Stimulated activated naive CD8-positive, alpha-beta T cell treated with anti-CD3 and anti-CD28 coated beads, Interleukin-15, Interleukin-2, amounts not matched to agents 100 U/mL and 50 U/mL, for 24 hours (primary cell): ENCODE measurements around the gene CERS6.
A peak's percentile ranks its signal among the peaks of the same experiment; 100 is the strongest.

Experiments
- ATAC-seq: fragments of 150-1000 bp; cut with Tn5 transposase; one replicate; pipeline ENCODE4 v1.10.0; 2021
- DNase-seq: peaks from one replicate; pipeline ENCODE4 v3.0.0; 2021

CERS6 gene

GRCh38 chr2:168602846-168603401, 146.9 kb downstream of the CERS6 start:
- peak; percentile 54 for ATAC-seq
- DNase-seq = no peak

- DNase-seq (no peak), ATAC-seq (no peak)
Observed at GRCh38 chr2:168603439-168603961, 147.4 kb downstream of the CERS6 start.

- no peak for DNase-seq
- ATAC-seq = no peak
Observed at GRCh38 chr2:168604252-168604651, 148.2 kb downstream of the CERS6 start.

- peak; percentile 78 for ATAC-seq
- no peak for DNase-seq
Observed at GRCh38 chr2:168607992-168608391, 151.9 kb downstream of the CERS6 start.

- ATAC-seq (no peak), DNase-seq (no peak)
Observed at GRCh38 chr2:168608796-168609195, 152.7 kb downstream of the CERS6 start.

GRCh38 chr2:168611091-168611490, 155.0 kb downstream of the CERS6 start:
- ATAC-seq (no peak), DNase-seq (no peak)

DNA sequence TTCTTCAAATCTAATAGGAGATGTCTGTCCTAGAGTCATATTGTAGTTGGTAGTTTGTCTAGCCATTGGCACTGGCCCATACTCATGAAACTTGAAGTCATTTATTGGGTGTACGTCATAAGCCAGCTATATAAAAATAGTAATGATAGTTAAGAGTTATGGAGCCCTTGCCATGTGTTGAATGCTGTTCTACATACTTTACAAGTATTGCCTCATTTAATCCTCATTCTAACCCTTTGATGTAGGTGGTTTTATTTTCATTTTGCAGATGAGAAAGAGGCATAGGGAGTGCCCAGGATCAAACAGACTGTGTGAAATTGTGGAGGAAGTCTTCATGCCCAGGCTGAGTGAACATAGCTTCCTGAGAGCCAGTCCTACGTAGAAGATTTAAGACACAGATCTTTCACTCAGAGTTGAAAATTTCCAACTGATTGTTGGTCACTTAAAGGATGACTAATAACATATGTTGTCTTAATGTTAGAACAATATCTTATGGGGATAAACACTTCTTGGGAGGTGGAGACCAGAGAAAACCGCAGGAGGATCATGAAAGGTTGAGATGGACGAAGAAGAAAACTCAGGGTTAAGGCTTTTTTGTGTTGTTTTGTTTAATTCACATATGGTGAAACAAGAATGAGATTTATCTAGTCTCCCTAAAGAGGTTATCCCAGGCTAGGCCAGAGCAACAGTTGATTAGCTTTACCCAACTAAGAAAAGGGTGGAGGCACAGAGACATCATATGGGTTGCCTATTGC, 156.0 kb downstream of the CERS6 start:
- ATAC-seq (no peak), DNase-seq (no peak)

GRCh38 chr2:168612719-168613118, 156.6 kb downstream of the CERS6 start:
- ATAC-seq = no peak
- DNase-seq = no peak

DNA sequence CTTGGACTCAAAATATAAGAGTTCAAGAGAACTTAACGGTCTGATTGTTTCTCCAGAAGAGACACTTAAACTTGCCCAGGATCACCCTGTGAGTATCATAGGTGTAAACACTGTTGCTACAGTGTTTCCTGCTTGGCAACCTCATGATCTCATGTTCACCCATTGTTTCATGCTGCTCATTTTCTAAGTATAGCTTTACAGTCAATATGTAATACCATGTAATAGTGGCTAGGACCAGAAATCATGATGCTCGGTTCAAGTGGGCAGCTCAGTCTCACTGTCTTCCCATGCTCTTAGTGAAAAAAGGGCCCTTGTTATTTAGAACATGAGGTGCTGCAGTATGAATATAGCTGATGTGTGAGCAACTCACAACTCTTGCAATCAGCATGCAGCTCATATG, 157.5 kb downstream of the CERS6 start:
- ATAC-seq = no peak
- DNase-seq = no peak

- DNase-seq (no peak), ATAC-seq (no peak)
Observed at GRCh38 chr2:168614172-168615018, 158.3 kb downstream of the CERS6 start.

- ATAC-seq (no peak), DNase-seq (no peak)
Observed at GRCh38 chr2:168620554-168620953, 164.5 kb downstream of the CERS6 start.

DNA sequence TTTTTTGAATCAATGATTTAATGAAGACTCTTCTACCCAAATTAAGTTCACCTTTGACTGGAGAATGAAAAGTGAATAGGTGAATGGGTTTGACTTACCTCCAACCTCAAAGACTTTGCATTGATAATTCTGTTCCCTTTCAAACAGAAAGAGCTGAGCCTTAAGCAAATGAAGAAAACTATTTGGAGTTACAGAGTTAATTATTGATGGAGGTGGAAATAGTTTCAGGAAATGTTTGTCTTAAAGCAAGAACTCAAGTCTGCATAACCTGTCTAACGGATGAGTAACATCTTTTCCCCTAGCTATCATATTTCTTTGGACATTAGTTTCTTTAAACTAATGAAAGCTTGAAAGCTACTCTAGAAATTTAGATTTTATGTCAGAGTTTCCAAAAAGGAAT, 166.5 kb downstream of the CERS6 start:
- no peak for ATAC-seq
- DNase-seq = no peak

- ATAC-seq (no peak), DNase-seq (no peak)
Observed at GRCh38 chr2:168624028-168624427, 168.0 kb downstream of the CERS6 start.

GRCh38 chr2:168626096-168626495, 170.0 kb downstream of the CERS6 start:
- ATAC-seq (no peak), DNase-seq (no peak)

DNA sequence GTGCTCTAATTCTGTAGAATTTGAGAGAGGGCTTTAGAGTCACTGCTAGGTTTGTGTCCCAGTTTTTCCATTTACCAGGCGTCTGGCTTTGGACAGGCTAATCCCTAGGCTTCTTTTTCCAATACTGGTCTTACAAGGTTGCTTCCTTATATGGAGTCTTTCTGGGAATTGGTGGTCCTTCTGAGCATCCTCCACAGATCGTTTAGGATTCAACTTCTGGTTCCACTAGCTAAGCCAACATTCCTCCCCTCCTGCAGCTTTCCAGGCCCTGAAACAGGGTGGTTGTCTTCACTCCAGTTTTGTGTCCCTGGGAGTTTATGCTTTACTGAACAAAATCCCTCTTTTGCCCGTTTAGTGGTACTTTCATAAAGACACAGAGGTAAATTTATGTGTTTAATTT, 170.6 kb downstream of the CERS6 start:
- ATAC-seq (no peak), DNase-seq (no peak)

DNA sequence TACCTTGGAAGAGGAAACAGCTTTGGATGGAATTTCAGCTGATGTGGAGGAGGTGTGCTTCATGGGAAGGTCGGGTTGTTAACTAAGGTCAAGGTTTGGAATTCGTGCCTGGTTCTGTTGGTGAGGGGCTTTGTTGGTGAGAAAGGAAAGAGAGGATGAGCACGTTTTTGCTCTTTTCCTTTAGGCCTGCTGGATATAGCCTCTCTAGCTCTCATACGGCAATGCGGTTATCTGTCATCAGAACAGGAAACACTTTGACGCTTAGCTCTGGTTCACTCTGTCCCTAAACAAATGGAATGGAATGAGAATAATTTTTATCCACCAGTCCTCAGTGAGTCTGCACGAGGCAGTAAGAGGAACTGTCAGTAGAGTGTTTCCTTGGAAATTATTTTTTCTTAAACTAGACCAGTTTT, 176.6 kb downstream of the CERS6 start:
- DNase-seq = no peak
- ATAC-seq = no peak

GRCh38 chr2:168633200-168633599, 177.1 kb downstream of the CERS6 start:
- ATAC-seq = no peak

DNA sequence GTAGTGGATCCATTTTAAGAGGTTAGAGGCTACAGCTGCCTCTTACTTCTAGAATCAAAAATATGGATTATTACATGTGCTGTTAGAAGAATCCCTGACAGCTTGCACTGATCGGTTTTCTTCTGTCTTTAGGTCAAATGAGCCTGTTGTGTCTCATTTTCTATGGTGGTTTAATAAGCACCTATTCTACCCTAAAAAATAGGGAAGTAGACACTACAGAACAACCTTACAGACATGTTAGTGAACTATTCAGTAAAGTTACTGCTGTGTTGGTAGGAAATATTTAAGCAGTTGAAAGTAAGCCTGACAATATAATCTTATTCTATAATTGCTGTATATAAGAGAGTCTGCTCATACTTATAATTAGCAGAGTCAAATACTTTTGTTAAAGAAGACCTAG, 177.8 kb downstream of the CERS6 start:
- ATAC-seq = no peak

More at GRCh38 chr2:168633200-168633599, 177.1 kb downstream of the CERS6 start:
- no peak for DNase-seq

DNA sequence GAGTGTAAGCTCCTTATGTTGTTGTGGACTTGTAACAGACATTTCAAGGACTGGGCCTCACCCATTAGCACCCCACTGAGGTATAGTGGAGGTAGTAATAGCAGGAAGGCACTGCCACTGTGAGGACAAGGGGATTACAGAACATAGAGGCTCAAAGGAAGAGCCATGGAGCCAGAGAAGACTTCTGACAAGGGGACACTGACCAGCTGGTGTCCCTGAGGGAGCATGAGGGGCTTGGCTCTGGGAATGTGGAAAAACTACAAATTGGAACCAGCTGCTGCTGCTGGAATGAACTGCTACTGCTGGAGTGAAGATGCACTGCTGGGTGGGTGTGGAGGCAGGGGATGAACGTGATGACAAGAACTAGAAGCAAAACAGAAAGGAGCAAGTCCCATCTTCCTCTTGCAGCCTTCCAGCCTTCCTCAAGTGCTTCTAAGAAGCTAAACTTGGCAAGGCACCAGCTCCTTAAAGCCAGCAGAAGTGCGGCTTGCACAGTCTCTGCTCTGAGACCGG, 179.0 kb downstream of the CERS6 start:
- ATAC-seq = no peak
- DNase-seq = no peak

More for the DNA sequence above, 177.8 kb downstream of the CERS6 start:
- no peak for DNase-seq

DNA sequence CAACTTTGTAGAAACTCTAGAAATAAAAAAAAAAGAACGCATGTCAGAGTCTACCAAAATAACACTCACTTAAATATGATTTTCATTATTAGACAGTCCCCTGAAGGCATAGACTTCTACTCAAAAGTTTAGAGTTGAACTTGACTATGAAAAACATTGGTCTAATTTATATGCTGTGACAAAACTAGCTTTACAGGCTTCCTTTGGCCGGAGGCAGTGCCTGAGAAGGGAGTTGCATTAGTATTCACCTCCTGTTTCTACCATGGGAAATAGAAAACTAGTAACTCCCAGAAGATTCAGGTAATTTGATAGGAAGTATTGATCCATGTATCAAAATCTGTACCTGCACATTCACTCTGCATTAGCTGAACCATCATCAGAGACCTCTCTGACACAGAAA, 182.9 kb downstream of the CERS6 start:
- ATAC-seq = no peak
- no peak for DNase-seq

- no peak for DNase-seq
- ATAC-seq = no peak
Observed at GRCh38 chr2:168639441-168639898, 183.4 kb downstream of the CERS6 start.

GRCh38 chr2:168640039-168640438, 184.0 kb downstream of the CERS6 start:
- ATAC-seq (no peak), DNase-seq (no peak)

DNA sequence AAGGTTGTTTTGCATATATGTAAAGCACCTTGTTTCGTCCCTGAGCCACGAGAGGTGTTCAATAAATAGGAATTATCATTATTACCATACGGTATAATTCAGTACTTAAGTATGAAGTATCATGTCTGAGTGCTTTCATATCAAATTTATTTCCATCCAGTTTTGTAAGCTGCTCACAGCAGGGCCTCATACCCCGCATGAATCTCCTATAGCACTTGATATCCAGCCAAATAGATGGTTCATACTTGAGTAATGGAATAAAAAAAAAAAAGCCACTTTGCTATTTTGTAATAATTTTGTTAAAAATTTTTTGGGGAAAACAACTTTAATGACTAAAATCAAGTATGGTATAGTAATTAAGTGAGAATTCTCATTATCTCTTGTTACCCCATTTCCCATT, 185.6 kb downstream of the CERS6 start:
- no peak for ATAC-seq

More for the DNA sequence above, 185.6 kb downstream of the CERS6 start:
- DNase-seq = no peak
